BLaER1 treated with 17β-estradiol and CSF1 and Interleukin-3, amounts not matched to agents 10 nM and 100 nM (cell line): ENCODE results near the gene TPM1.

Source experiments
- H3K27ac ChIP-seq, 11 experiments: shearing (Covaris generic); formaldehyde crosslinking; 2 replicates each; pipeline ENCODE4 v1.8.1; 2022
- H3K27me3 ChIP-seq, 11 experiments: shearing (Covaris generic); formaldehyde crosslinking; 2 replicates each; pipeline ENCODE4 v1.8.1; 2022
- H3K36me3 ChIP-seq, 11 experiments: shearing (Covaris generic); formaldehyde crosslinking; 2 replicates each; pipeline ENCODE4 v1.8.1; 2022
- H3K4me1 ChIP-seq, 10 experiments: shearing (Covaris generic); formaldehyde crosslinking; 2 replicates each; pipeline ENCODE4 v1.8.1; 2022
- H3K4me2 ChIP-seq, 11 experiments: shearing (Covaris generic); formaldehyde crosslinking; 2 replicates each; pipeline ENCODE4 v1.8.1; 2022
- H3K4me3 ChIP-seq, 10 experiments: shearing (Covaris generic); formaldehyde crosslinking; 2 replicates each; pipeline ENCODE4 v1.8.1; 2022
- H3K9ac ChIP-seq, 11 experiments: shearing (Covaris generic); formaldehyde crosslinking; 2 replicates each; pipeline ENCODE4 v1.8.1; 2022
- H3K9me3 ChIP-seq, 11 experiments: shearing (Covaris generic); formaldehyde crosslinking; replicated peaks in 1 of 11; 2 replicates each; pipeline ENCODE4 v1.8.1; 2022
- H4K20me1 ChIP-seq, 11 experiments: shearing (Covaris generic); formaldehyde crosslinking; 2 replicates each; pipeline ENCODE4 v1.8.1; 2022
- Cebpa-rat ChIP-seq, 11 experiments: shearing (Covaris generic); IDR thresholded peaks; 2 replicates each; pipeline ENCODE4 v1.8.1; 2022

TPM1 gene

GRCh38 chr15:63052961-63053698 is 10.6 kb downstream of the TPM1 start:
- TF ChIP-seq Cebpa-rat (IDR thresholded peaks at IDR 0.05), result no peak
- Histone ChIP-seq H3K9ac (no peak overlapping the region), H3K36me3 (peaks cover 0 to 16% (median 6%) of the 10 kb centered on the region in 11 experiments; a peak in 12 of 22 replicates), H3K27ac (no peak overlapping the region), H3K4me3 (no peak overlapping the region), H4K20me1 (peaks cover 0 to 16% (median 0%) of the 10 kb centered on the region in 11 experiments; a peak in 6 of 22 replicates), H3K27me3 (peaks cover 0 to 14% (median 0%) of the 10 kb centered on the region in 11 experiments; a peak in 2 of 22 replicates), H3K4me1 (peaks cover 11 to 18% (median 13%) of the 10 kb centered on the region in 10 experiments; a peak in 18 of 20 replicates), H3K4me2 (no peak overlapping the region), H3K9me3 (no peaks in the 10 kb centered on the region)

- Histone ChIP-seq H3K4me1 (peaks cover 3 to 11% (median 8%) of the 10 kb centered on the region in 10 experiments; a peak in 18 of 20 replicates), H3K9ac (no peak overlapping the region), H3K9me3 (no peaks in the 10 kb centered on the region), H3K4me3 (no peak overlapping the region), H3K4me2 (no peak overlapping the region), H3K36me3 (peaks cover 0 to 27% (median 11%) of the 10 kb centered on the region in 11 experiments; a peak in 15 of 22 replicates), H4K20me1 (peaks cover 0 to 16% (median 0%) of the 10 kb centered on the region in 11 experiments; a peak in 6 of 22 replicates), H3K27me3 (peaks cover 0 to 9% (median 0%) of the 10 kb centered on the region in 11 experiments; a peak in 2 of 22 replicates), H3K27ac (no peak overlapping the region)
- TF ChIP-seq Cebpa-rat (IDR thresholded peaks at IDR 0.05), result no peak
These were observed 11.7 kb downstream of the TPM1 start for GRCh38 chr15:63054281-63054683.

- Histone ChIP-seq H3K4me3 (no peak overlapping the region), H3K4me2 (no peak overlapping the region), H4K20me1 (peaks cover 0 to 14% (median 0%) of the 10 kb centered on the region in 11 experiments; a peak in 5 of 22 replicates), H3K36me3 (peaks cover 4 to 34% (median 18%) of the 10 kb centered on the region in 11 experiments; a peak in 18 of 22 replicates), H3K9ac (no peak overlapping the region), H3K4me1 (peaks cover 0 to 7% (median 2%) of the 10 kb centered on the region in 10 experiments; a peak in 8 of 20 replicates), H3K27ac (no peak overlapping the region), H3K27me3 (peaks cover 0 to 3% (median 0%) of the 10 kb centered on the region in 11 experiments; a peak in 1 of 22 replicates), H3K9me3 (no peaks in the 10 kb centered on the region)
- no peak for TF ChIP-seq Cebpa-rat (IDR thresholded peaks at IDR 0.05)
These were observed 12.4 kb downstream of the TPM1 start for GRCh38 chr15:63054985-63055384.

GRCh38 chr15:63056829-63057228 is 14.3 kb downstream of the TPM1 start:
- H3K36me3 ChIP-seq, result peaks cover 21 to 53% (median 33%) of the 10 kb centered on the region in 11 experiments
- H3K27me3 ChIP-seq, result no peaks in the 10 kb centered on the region
- no peak for TF ChIP-seq Cebpa-rat (IDR thresholded peaks at IDR 0.05)
- no peak overlapping the region for H3K4me3 ChIP-seq
- no peak overlapping the region for H3K27ac ChIP-seq
- H3K9ac ChIP-seq, result no peak overlapping the region
- peaks cover 0 to 8% (median 0%) of the 10 kb centered on the region in 11 experiments; a peak in 1 of 22 replicates for H3K9me3 ChIP-seq
- no peak overlapping the region for H3K4me2 ChIP-seq
- peaks cover 0 to 14% (median 0%) of the 10 kb centered on the region in 11 experiments; a peak in 4 of 22 replicates for H4K20me1 ChIP-seq
- H3K4me1 ChIP-seq, result peaks cover 0 to 7% (median 0%) of the 10 kb centered on the region in 10 experiments; a peak in 2 of 20 replicates

- Histone ChIP-seq H3K4me2 (no peak overlapping the region), H3K9ac (no peak overlapping the region), H4K20me1 (peaks cover 0 to 14% (median 0%) of the 10 kb centered on the region in 11 experiments; a peak in 4 of 22 replicates), H3K4me1 (peaks cover 0 to 12% (median 2%) of the 10 kb centered on the region in 10 experiments; a peak in 6 of 20 replicates), H3K36me3 (peaks cover 21 to 62% (median 36%) of the 10 kb centered on the region in 11 experiments), H3K4me3 (no peak overlapping the region), H3K27ac (no peak overlapping the region), H3K27me3 (no peaks in the 10 kb centered on the region), H3K9me3 (peaks cover 0 to 8% (median 0%) of the 10 kb centered on the region in 11 experiments; a peak in 1 of 22 replicates)
- no peak for TF ChIP-seq Cebpa-rat (IDR thresholded peaks at IDR 0.05)
These were observed 15.2 kb downstream of the TPM1 start for GRCh38 chr15:63057468-63058345.

- Histone ChIP-seq H3K4me2 (no peak overlapping the region), H3K4me3 (no peak overlapping the region), H3K4me1 (peaks cover 0 to 14% (median 8%) of the 10 kb centered on the region in 10 experiments; a peak in 10 of 20 replicates), H3K9me3 (peaks cover 0 to 8% (median 0%) of the 10 kb centered on the region in 11 experiments; a peak in 2 of 22 replicates), H3K9ac (no peak overlapping the region), H3K27me3 (no peaks in the 10 kb centered on the region), H4K20me1 (peaks cover 0 to 11% (median 0%) of the 10 kb centered on the region in 11 experiments; a peak in 4 of 22 replicates), H3K27ac (no peak overlapping the region), H3K36me3 (peaks cover 24 to 75% (median 42%) of the 10 kb centered on the region in 11 experiments)
- TF ChIP-seq Cebpa-rat (IDR thresholded peaks at IDR 0.05), result no peak
These were observed 16.5 kb downstream of the TPM1 start for GRCh38 chr15:63059075-63059474.

- Histone ChIP-seq H3K36me3 (peaks cover 25 to 80% (median 42%) of the 10 kb centered on the region in 11 experiments), H3K4me1 (peaks cover 0 to 14% (median 8%) of the 10 kb centered on the region in 10 experiments; a peak in 10 of 20 replicates), H3K4me3 (no peak overlapping the region), H3K27me3 (no peaks in the 10 kb centered on the region), H3K4me2 (no peak overlapping the region), H3K9ac (no peak overlapping the region), H4K20me1 (peaks cover 0 to 5% (median 0%) of the 10 kb centered on the region in 11 experiments; a peak in 2 of 22 replicates), H3K9me3 (peaks cover 0 to 8% (median 0%) of the 10 kb centered on the region in 11 experiments; a peak in 2 of 22 replicates), H3K27ac (no peak overlapping the region)
- no peak for TF ChIP-seq Cebpa-rat (IDR thresholded peaks at IDR 0.05)
These were observed 17.1 kb downstream of the TPM1 start for GRCh38 chr15:63059573-63060216.

- TF ChIP-seq Cebpa-rat (IDR thresholded peaks at IDR 0.05), result no peak
- no peak overlapping the region for H3K9ac ChIP-seq
- H3K27ac ChIP-seq, result no peak overlapping the region
- H3K4me3 ChIP-seq, result no peak overlapping the region
- H3K27me3 ChIP-seq, result no peaks in the 10 kb centered on the region
- no peak overlapping the region for H3K4me2 ChIP-seq
- peaks cover 25 to 85% (median 42%) of the 10 kb centered on the region in 11 experiments for H3K36me3 ChIP-seq
- H4K20me1 ChIP-seq, result peaks cover 0 to 5% (median 0%) of the 10 kb centered on the region in 11 experiments; a peak in 1 of 22 replicates
- peaks cover 0 to 8% (median 0%) of the 10 kb centered on the region in 11 experiments; a peak in 2 of 22 replicates for H3K9me3 ChIP-seq
- H3K4me1 ChIP-seq, result peaks cover 0 to 24% (median 12%) of the 10 kb centered on the region in 10 experiments; a peak in 11 of 20 replicates
These were observed 18.2 kb downstream of the TPM1 start for GRCh38 chr15:63060699-63061098.
